Measurements from ENCODE around the gene EPHA6.
A peak's percentile ranks its signal among the peaks of the same experiment; 100 is the strongest.

The EPHA6 gene

GRCh38 chr3:97763586-97764406 lies 949.4 kb downstream of the EPHA6 start:
- H3K9ac ChIP-seq (ENCODE audit: low read length), result peak overlapping the region; percentile 93
- H2AK5ac ChIP-seq (ENCODE audit: low read length, severe bottlenecking), result no peak overlapping the region
- peaks cover 2% of the 10 kb centered on the region for H3K4me1 ChIP-seq (ENCODE audit: control insufficient read depth, insufficient read depth, low read depth, low read length)
- H3K36me3 ChIP-seq (ENCODE audit: control insufficient read depth in 1 of 2, insufficient read depth in 2 of 2, low read depth in 1 of 2, low read length in 2 of 2), result no peaks in the 10 kb centered on the region
- H3K4ac ChIP-seq (ENCODE audit: low read depth in 1 of 2, low read length in 2 of 2), result peak overlapping the region in 1 of 2 experiments; percentile 2
- H2BK120ac ChIP-seq (ENCODE audit: low read depth, low read length), result no peak overlapping the region
- H4K91ac ChIP-seq (ENCODE audit: low read length), result peak overlapping the region; percentile 86
- WGBS, result 17% methylated on average over 20 of the region's 22 CpGs
- DNase-seq, result no peak
- H4K8ac ChIP-seq (ENCODE audit: low read length), result peak overlapping the region; percentile 97
- peak overlapping the region; percentile 74 for H3K4me2 ChIP-seq (ENCODE audit: low read length, poor library complexity, severe bottlenecking)
- no peak overlapping the region for H2BK12ac ChIP-seq (ENCODE audit: low read length in 2 of 2)
- H3K4me3 ChIP-seq (ENCODE audit: insufficient read depth in 1 of 2, low read depth in 1 of 2, low read length in 2 of 2), result peak overlapping the region; percentile 77 to 96
- H3K79me1 ChIP-seq (replicated peaks; ENCODE audit: low read length, poor library complexity, severe bottlenecking), result peaks cover 7% of the 10 kb centered on the region
- no peak overlapping the region for H2BK5ac ChIP-seq (ENCODE audit: low read depth, low read length, poor library complexity, severe bottlenecking)
- H2BK15ac ChIP-seq (ENCODE audit: low read depth, poor library complexity, severe bottlenecking), result no peak overlapping the region
- H3K23ac ChIP-seq (ENCODE audit: low read length in 2 of 2), result no peak overlapping the region
- H3K27ac ChIP-seq (ENCODE audit: low read length, poor library complexity, severe bottlenecking), result peak overlapping the region; percentile 86
- H3K14ac ChIP-seq (ENCODE audit: low read length in 2 of 2), result peak overlapping the region in 1 of 2 experiments; percentile 5
- peak overlapping the region; percentile 39 for H2AFZ ChIP-seq (ENCODE audit: low read depth, low read length)
- no peaks in the 10 kb centered on the region for H3K27me3 ChIP-seq (ENCODE audit: control insufficient read depth in 1 of 2, insufficient read depth in 1 of 2, low read length in 2 of 2)
- no peaks in the 10 kb centered on the region for H3K9me3 ChIP-seq (ENCODE audit: control insufficient read depth, low read length)
- H3K18ac ChIP-seq (ENCODE audit: low read depth in 1 of 2, low read length in 2 of 2), result peak overlapping the region in 1 of 2 experiments; percentile 40

DNA sequence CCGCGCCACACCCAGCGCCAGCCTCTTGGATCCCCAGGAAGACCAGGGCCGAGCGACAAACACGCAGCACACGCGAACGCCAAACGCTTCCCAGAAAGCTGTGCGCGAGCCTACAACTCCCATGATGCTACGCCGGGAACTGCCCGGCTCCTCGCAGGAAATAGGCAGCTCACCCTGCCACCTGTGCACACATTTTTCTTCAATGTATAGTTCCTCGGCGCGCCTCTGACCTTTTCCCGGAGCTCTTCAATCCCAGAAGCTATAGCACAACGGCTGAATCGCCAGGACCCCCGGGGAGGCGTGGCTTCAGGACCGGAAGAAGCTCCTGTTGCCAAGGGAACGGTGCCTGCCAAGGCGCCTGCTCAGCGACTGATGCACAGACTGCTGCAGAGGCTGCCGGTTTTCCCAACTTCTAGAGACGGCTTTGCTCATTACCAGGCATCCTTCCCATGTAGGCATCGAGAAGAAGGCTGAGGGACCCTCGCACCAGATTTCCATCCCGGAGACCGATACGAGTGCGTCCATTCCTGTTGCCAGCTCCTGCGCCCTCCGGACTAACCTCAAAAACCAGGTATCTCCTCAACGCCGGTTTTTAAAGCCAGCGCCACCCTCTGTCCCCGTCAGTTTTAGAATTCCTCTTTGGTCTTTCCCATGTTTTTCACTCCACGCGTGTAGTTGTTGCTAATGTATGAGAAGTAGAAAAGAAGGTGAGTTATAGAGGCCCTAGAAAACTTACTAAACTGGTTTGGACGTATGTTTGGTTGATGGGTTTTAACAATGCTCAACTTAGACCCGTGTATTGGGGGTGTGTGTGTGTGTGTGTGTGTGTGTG lies 950.2 kb downstream of the EPHA6 start, which contains the start of gene ARL6:
Gene ARL6 (plus strand): TSS at position 352 of the 832 bp plus-strand sequence. CDS start 3,350 bp downstream, outside the sequence.
- H4K91ac ChIP-seq (ENCODE audit: low read length), result peak within 1 kb of the TSS; percentile 86
- peaks cover 0 to 3% of the 10 kb centered on the region in 2 experiments for H3K36me3 ChIP-seq (ENCODE audit: control insufficient read depth in 1 of 2, insufficient read depth in 2 of 2, low read depth in 1 of 2, low read length in 2 of 2)
- peak within 1 kb of the TSS; percentile 74 for H2AFZ ChIP-seq (ENCODE audit: low read depth, low read length)
- no peak within 1 kb of the TSS for H2BK15ac ChIP-seq (ENCODE audit: low read depth, poor library complexity, severe bottlenecking)
- H2BK5ac ChIP-seq (ENCODE audit: low read depth, low read length, poor library complexity, severe bottlenecking), result no peak within 1 kb of the TSS
- peak within 1 kb of the TSS; percentile 77 to 96 for H3K4me3 ChIP-seq (ENCODE audit: insufficient read depth in 1 of 2, low read depth in 1 of 2, low read length in 2 of 2)
- H3K23ac ChIP-seq (ENCODE audit: low read length in 2 of 2), result no peak within 1 kb of the TSS
- H2BK12ac ChIP-seq (ENCODE audit: low read length in 2 of 2), result no peak within 1 kb of the TSS
- peak within 1 kb of the TSS in 1 of 2 experiments; percentile 5 for H3K14ac ChIP-seq (ENCODE audit: low read length in 2 of 2)
- H2BK120ac ChIP-seq (ENCODE audit: low read depth, low read length), result no peak within 1 kb of the TSS
- under 1% methylated on average over 45 of the region's 46 CpGs for WGBS
- peak; percentile 91 for DNase-seq
- H3K18ac ChIP-seq (ENCODE audit: low read depth in 1 of 2, low read length in 2 of 2), result peak within 1 kb of the TSS in 1 of 2 experiments; percentile 75
- peak within 1 kb of the TSS; percentile 74 for H3K4me2 ChIP-seq (ENCODE audit: low read length, poor library complexity, severe bottlenecking)
- H3K27me3 ChIP-seq (ENCODE audit: control insufficient read depth in 1 of 2, insufficient read depth in 1 of 2, low read length in 2 of 2), result no peaks in the 10 kb centered on the region
- peak within 1 kb of the TSS; percentile 86 for H3K27ac ChIP-seq (ENCODE audit: low read length, poor library complexity, severe bottlenecking)
- peak within 1 kb of the TSS; percentile 97 for H4K8ac ChIP-seq (ENCODE audit: low read length)
- no peak within 1 kb of the TSS for H2AK5ac ChIP-seq (ENCODE audit: low read length, severe bottlenecking)
- H3K4ac ChIP-seq (ENCODE audit: low read depth in 1 of 2, low read length in 2 of 2), result peak within 1 kb of the TSS in 1 of 2 experiments; percentile 35
- H3K79me1 ChIP-seq (replicated peaks; ENCODE audit: low read length, poor library complexity, severe bottlenecking), result peaks cover 8% of the 10 kb centered on the region
- peak within 1 kb of the TSS; percentile 93 for H3K9ac ChIP-seq (ENCODE audit: low read length)
- H3K4me1 ChIP-seq (ENCODE audit: control insufficient read depth, insufficient read depth, low read depth, low read length), result peaks cover 2% of the 10 kb centered on the region
- H3K9me3 ChIP-seq (ENCODE audit: control insufficient read depth, low read length), result no peaks in the 10 kb centered on the region

GRCh38 chr3:97765336-97765735 lies 950.9 kb downstream of the EPHA6 start:
- Histone ChIP-seq H3K27ac (ENCODE audit: low read length, poor library complexity, severe bottlenecking) (no peak overlapping the region), H3K9ac (ENCODE audit: low read length) (peak overlapping the region; percentile 93), H2AK5ac (ENCODE audit: low read length, severe bottlenecking) (no peak overlapping the region), H3K23ac (ENCODE audit: low read length in 2 of 2) (no peak overlapping the region), H3K4me3 (ENCODE audit: insufficient read depth in 1 of 2, low read depth in 1 of 2, low read length in 2 of 2) (peak overlapping the region in 1 of 2 experiments; percentile 96), H2BK12ac (ENCODE audit: low read length in 2 of 2) (no peak overlapping the region), H3K79me1 (replicated peaks; ENCODE audit: low read length, poor library complexity, severe bottlenecking) (peaks cover 8% of the 10 kb centered on the region), H3K4ac (ENCODE audit: low read depth in 1 of 2, low read length in 2 of 2) (no peak overlapping the region), H2BK120ac (ENCODE audit: low read depth, low read length) (no peak overlapping the region), H3K27me3 (ENCODE audit: control insufficient read depth in 1 of 2, insufficient read depth in 1 of 2, low read length in 2 of 2) (no peaks in the 10 kb centered on the region), H2BK15ac (ENCODE audit: low read depth, poor library complexity, severe bottlenecking) (no peak overlapping the region), H3K14ac (ENCODE audit: low read length in 2 of 2) (no peak overlapping the region), H2AFZ (ENCODE audit: low read depth, low read length) (no peak overlapping the region), H4K8ac (ENCODE audit: low read length) (no peak overlapping the region), H3K36me3 (ENCODE audit: control insufficient read depth in 1 of 2, insufficient read depth in 2 of 2, low read depth in 1 of 2, low read length in 2 of 2) (peaks cover 0 to 6% of the 10 kb centered on the region in 2 experiments), H4K91ac (ENCODE audit: low read length) (no peak overlapping the region), H2BK5ac (ENCODE audit: low read depth, low read length, poor library complexity, severe bottlenecking) (no peak overlapping the region), H3K18ac (ENCODE audit: low read depth in 1 of 2, low read length in 2 of 2) (no peak overlapping the region), H3K4me2 (ENCODE audit: low read length, poor library complexity, severe bottlenecking) (peak overlapping the region; percentile 70), H3K9me3 (ENCODE audit: control insufficient read depth, low read length) (no peaks in the 10 kb centered on the region), H3K4me1 (ENCODE audit: control insufficient read depth, insufficient read depth, low read depth, low read length) (peaks cover 2% of the 10 kb centered on the region)
- no peak for DNase-seq
- WGBS, result 27% methylated on average over 2 of the region's 2 CpGs

- H3K27me3 ChIP-seq (ENCODE audit: control insufficient read depth in 1 of 2, insufficient read depth in 1 of 2, low read length in 2 of 2), result no peaks in the 10 kb centered on the region
- H3K4me3 ChIP-seq (ENCODE audit: insufficient read depth in 1 of 2, low read depth in 1 of 2, low read length in 2 of 2), result no peak overlapping the region
- no peak overlapping the region for H2AFZ ChIP-seq (ENCODE audit: low read depth, low read length)
- no peak overlapping the region for H2BK15ac ChIP-seq (ENCODE audit: low read depth, poor library complexity, severe bottlenecking)
- WGBS, result 89% methylated on average over 3 of the region's 3 CpGs
- no peak overlapping the region for H3K14ac ChIP-seq (ENCODE audit: low read length in 2 of 2)
- H2AK5ac ChIP-seq (ENCODE audit: low read length, severe bottlenecking), result no peak overlapping the region
- peaks cover 7% of the 10 kb centered on the region for H3K9me3 ChIP-seq (ENCODE audit: control insufficient read depth, low read length)
- no peak overlapping the region for H3K18ac ChIP-seq (ENCODE audit: low read depth in 1 of 2, low read length in 2 of 2)
- DNase-seq, result no peak
- no peak overlapping the region for H3K23ac ChIP-seq (ENCODE audit: low read length in 2 of 2)
- peaks cover 3% of the 10 kb centered on the region for H3K79me1 ChIP-seq (replicated peaks; ENCODE audit: low read length, poor library complexity, severe bottlenecking)
- no peak overlapping the region for H3K4ac ChIP-seq (ENCODE audit: low read depth in 1 of 2, low read length in 2 of 2)
- H3K36me3 ChIP-seq (ENCODE audit: control insufficient read depth in 1 of 2, insufficient read depth in 2 of 2, low read depth in 1 of 2, low read length in 2 of 2), result peaks cover 0 to 13% of the 10 kb centered on the region in 2 experiments
- H2BK120ac ChIP-seq (ENCODE audit: low read depth, low read length), result no peak overlapping the region
- H3K27ac ChIP-seq (ENCODE audit: low read length, poor library complexity, severe bottlenecking), result no peak overlapping the region
- H2BK5ac ChIP-seq (ENCODE audit: low read depth, low read length, poor library complexity, severe bottlenecking), result no peak overlapping the region
- H4K8ac ChIP-seq (ENCODE audit: low read length), result no peak overlapping the region
- H2BK12ac ChIP-seq (ENCODE audit: low read length in 2 of 2), result no peak overlapping the region
- H4K91ac ChIP-seq (ENCODE audit: low read length), result no peak overlapping the region
- no peaks in the 10 kb centered on the region for H3K4me1 ChIP-seq (ENCODE audit: control insufficient read depth, insufficient read depth, low read depth, low read length)
- H3K4me2 ChIP-seq (ENCODE audit: low read length, poor library complexity, severe bottlenecking), result no peak overlapping the region
- no peak overlapping the region for H3K9ac ChIP-seq (ENCODE audit: low read length)
Measured at GRCh38 chr3:97772926-97773325, 958.5 kb downstream of the EPHA6 start.
